ENCODE results near the gene RFLNA.

Gene RFLNA

GRCh38 chr12:124303579-124304313, 8.9 kb downstream of the RFLNA start:
- no peak for DNase-seq (ENCODE audit: low spot score)

- no peak for DNase-seq (ENCODE audit: low spot score)
Measured at GRCh38 chr12:124304314-124304790, 9.5 kb downstream of the RFLNA start.

DNA sequence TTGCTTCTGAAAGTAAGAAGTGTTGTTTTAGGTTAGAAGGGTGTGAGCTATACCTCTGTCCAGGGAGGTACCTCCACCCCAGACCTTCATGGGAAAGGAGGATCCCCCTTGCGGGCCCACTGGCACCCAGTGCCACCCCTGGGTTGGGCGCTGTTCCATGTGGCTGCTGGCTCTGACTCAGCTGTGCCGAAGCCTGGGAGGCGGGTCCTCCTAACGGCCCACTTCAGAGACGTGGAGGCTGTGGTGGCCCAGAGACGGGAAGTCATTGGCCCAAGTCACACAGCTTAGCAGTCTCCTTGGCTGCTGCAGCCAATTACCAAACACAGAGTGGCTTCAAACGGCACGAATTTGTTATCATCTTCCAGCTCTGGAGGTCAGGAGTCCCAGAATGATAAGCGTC, 10.2 kb downstream of the RFLNA start:
- DNase-seq (ENCODE audit: low spot score): no peak

DNA sequence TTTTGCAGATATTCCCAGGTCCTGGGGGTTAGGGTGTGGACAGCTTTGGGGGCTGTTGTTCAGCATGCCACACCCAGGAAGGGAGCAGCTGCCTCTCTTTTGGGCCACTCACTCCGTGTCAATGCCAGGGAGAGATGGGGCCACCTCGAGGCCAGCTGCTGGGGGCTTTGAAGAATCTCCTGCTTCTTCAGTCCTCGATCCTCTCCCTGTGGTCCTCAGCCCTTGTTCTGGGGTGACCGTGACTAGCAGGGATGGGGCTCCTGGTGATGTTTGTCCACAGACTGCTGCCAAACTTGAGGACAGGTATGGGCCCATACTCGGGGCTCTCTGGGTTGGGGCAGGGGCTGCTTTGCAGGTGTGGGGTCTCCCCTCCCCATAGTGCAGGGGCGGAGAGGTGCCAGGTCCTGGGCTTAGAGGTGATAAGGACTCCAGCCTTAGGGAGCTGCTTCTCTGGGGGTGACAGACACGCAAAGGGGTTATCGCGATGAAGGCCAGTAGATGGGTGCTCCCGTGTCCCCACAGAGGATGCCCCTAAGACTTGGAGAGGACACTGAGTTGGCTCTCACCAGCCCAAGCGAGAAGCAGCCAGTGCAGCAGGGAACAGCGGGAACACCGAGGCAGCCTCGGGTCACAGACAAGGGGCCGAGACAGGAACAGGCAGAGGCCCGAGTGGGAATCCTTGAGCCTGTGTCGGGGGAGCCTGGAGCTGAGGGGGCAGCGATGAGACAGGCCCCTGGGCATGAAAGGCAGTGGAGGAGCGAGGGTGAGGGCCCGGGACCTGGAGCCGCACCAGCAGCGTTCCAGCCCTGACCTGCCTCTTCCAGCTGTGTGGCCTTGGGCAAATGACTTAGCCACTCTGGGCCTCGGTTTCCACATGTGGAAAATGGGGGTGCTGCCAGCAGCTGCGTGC, 11.1 kb downstream of the RFLNA start:
- no peak for DNase-seq (ENCODE audit: low spot score)

- no peak for DNase-seq (ENCODE audit: low spot score)
Measured at GRCh38 chr12:124306686-124307555, 12.0 kb downstream of the RFLNA start.

DNA sequence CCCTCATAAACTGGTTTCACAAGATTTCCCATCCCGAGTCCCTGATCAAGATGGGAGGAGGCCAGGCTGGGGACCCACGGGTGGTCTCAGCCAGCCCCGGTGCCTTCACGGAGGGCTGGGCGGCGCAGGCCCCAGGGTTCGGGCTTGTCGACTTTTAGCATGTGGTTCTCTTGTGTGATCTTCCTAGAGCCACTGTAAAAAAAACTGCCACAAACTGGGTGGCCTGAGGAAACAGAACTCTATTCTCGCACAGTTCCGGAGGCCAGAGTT, 12.6 kb downstream of the RFLNA start:
- DNase-seq (ENCODE audit: low spot score): no peak

GRCh38 chr12:124308741-124309140, 13.8 kb downstream of the RFLNA start:
- no peak for DNase-seq (ENCODE audit: low spot score)

GRCh38 chr12:124309231-124309630, 14.3 kb downstream of the RFLNA start:
- no peak for DNase-seq (ENCODE audit: low spot score)

DNA sequence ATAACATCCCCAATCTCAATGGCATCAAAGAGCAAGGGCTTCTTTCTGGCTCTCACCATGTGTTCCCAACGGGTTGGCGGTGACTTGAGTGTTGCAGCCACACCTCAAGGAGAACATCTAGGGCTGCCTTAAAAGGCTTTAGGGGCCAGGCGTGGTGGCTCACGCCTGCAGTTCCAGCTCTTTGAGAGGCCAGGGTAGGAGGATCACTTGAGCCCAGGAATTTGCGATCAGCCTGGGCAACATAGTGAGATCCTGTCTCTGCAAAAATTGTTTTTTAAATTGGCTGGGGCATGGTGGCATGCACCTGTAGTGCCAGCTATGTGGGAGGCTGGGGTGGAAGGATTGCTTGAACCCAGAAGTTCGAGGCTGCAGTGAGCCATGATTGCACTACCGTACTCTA, 14.9 kb downstream of the RFLNA start:
- DNase-seq (ENCODE audit: low spot score): no peak

DNA sequence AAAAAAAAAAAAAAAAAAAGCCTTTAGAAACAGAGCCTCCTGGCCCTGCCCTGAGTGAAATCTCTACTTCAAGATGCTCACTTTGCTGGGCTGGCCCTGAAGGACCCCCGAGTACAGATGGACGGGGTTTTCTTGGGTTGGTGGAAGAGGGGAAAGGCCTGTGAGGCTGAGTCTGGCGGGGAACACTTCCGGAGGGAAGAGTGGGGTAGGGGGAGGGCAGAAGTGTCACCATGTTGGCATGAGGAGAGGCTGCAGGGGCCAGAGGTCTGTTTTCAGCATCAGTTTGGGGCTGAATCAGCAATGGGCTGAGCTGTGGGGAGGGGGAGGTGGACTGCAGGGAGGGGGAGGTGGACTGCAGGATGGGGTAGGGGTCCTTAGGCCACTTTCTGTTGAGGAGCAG, 15.3 kb downstream of the RFLNA start:
- DNase-seq (ENCODE audit: low spot score): no peak

DNA sequence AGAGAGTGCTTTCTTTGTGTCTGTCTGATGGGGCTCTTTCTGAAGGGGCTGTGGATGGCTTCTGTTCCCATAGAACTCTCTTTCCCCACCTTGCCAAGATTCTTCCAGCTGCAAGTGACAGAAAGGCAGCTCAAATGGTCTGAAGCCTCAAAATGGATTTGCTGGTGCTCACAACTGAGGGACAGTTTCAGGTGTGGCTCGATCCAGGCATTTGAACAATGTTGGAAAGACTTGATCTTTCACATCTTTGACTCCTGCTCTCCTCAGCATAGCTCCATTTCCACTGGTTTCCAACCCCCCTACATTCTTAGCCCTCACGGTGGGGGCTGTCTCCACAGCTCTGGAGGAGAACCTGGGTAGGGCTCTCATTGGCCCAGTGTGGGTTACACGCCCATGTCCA, 15.9 kb downstream of the RFLNA start:
- DNase-seq (ENCODE audit: low spot score): no peak

GRCh38 chr12:124311292-124312109, 16.6 kb downstream of the RFLNA start:
- DNase-seq (ENCODE audit: low spot score): no peak

GRCh38 chr12:124312601-124313000, 17.7 kb downstream of the RFLNA start:
- DNase-seq (ENCODE audit: low spot score): no peak

DNA sequence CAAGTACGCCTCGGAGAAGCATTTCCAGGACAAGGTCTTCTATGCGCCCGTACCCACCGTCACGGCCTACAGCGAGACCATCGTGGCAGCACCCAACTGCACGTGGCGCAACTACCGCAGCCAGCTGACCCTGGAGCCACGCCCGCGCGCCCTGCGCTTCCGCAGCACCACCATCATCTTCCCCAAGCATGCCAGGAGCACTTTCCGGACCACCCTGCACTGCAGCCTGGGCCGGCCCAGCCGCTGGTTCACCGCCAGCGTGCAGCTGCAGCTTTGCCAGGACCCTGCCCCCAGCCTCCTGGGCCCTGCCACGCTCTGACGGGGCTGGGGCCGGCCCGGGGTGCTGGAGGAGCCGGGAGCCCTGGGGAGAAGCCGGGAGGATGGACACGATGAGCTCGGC, 19.3 kb downstream of the RFLNA start:
- DNase-seq (ENCODE audit: low spot score): no peak

GRCh38 chr12:124314766-124315165, 19.9 kb downstream of the RFLNA start:
- DNase-seq (ENCODE audit: low spot score): no peak

GRCh38 chr12:124315372-124316044, 20.6 kb downstream of the RFLNA start:
- DNase-seq (ENCODE audit: low spot score): no peak

DNA sequence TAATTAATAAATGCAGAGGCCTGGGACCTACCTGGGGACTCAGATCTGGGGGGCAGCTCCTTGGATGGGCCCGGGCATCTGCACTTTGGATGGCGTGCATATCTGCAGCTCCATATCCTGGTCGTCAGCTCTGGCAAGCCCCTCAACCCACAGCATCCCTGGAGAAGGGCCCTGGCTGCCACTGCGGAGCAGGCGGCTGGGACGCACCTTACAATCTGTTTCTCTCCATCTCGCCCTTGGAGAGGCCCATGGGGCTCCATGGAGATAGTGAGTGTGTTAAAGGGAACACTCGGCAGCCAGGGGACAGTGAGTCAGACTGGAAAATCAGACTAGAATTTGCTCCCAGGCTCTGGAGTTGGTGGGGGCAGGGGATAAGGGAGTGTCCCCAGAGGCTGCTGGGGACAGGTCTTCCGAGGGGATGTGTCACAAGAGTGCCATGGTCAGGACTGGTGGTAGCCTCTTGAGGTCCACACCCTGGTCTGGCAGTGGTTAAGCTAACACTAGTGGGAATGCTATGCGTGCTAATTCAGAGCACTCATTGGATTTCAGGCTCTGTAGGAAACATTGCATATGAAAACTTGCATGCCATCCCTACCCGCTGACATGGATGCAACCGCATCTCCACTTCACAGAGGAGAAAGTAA, 21.5 kb downstream of the RFLNA start:
- DNase-seq (ENCODE audit: low spot score): no peak

- DNase-seq (ENCODE audit: low spot score): no peak
Measured at GRCh38 chr12:124317400-124317799, 22.5 kb downstream of the RFLNA start.

DNA sequence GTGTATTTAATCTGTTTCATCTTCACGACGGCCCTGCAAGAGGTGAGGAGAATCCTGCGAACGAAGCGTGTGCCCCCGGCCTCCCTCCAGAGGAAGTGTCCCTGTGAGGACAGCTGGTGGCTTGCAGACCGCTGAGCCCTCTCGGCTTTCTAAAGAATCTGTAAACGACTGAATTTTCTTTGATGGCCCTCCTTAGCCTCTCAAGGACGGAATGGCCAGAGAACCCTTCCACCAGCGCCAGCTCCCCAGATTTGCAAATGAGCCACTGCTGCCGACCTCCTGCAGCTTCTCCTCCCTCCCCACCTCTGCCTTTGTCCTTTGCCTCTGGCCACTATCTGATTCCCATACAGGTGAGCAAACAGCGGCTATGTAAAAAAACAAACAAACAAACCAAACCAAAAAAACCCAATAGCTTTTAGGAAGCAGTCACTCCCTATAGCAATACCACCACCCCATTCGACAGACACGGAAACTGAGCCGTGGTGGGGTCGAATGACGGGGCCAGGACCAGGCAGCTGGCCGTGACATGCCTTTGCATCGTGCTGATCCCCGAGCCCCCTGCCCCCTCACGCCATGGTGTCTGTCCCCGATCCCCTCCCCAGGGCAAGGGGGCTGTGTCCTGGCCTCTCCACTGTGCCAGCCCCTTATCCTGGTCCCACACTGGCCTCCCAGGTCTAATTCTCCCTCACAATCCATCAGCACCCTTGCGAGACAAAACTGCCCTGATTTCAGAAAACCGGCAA, 23.6 kb downstream of the RFLNA start:
- no peak for DNase-seq (ENCODE audit: low spot score)
